Measurements from ENCODE around the gene SLC22A7. TPM values are rescaled to one million over a fixed set of nuclear protein-coding genes. Genes with fewer than 3 reads are reported as not detected.

Gene SLC22A7
- total and polyA plus RNA-seq, 7 experiments from 2014 or later: not detected

GRCh38 chr6:43255408-43256054, 42.5 kb upstream of the SLC22A7 start:
- Mint-ChIP-seq H3K9me3 (no peaks in the 10 kb centered on the region), H3K4me1 (peaks cover 4 to 27% (median 11%) of the 10 kb centered on the region in 7 donors), H3K27ac (no peak overlapping the region), H3K4me3 (no peak overlapping the region), H3K36me3 (peaks cover 0 to 3% (median 0%) of the 10 kb centered on the region in 5 donors), H3K27me3 (peaks cover 14 to 43% (median 31%) of the 10 kb centered on the region in 5 donors)
- Histone ChIP-seq H3K27ac (ENCODE audit: low read depth, low read length) (no peak overlapping the region), H3K4me1 (ENCODE audit: control insufficient read depth in 2 of 2, insufficient read depth in 2 of 2, low read length in 2 of 2) (no peaks in the 10 kb centered on the region), H3K4me3 (ENCODE audit: low read length) (no peak overlapping the region), H3K27me3 (ENCODE audit: control insufficient read depth in 2 of 2, insufficient read depth in 2 of 2, low read length in 2 of 2) (no peaks in the 10 kb centered on the region), H3K36me3 (ENCODE audit: control insufficient read depth in 2 of 3, insufficient read depth in 3 of 3, low read length in 3 of 3) (no peaks in the 10 kb centered on the region), H3K9me3 (ENCODE audit: control insufficient read depth in 2 of 3, low read length in 3 of 3) (no peaks in the 10 kb centered on the region)
- no peak for DNase-seq
- intact Hi-C loops (cut with micrococcal nuclease): no loop called here
- ChIA-PET POLR2A (no interaction called here), CTCF (no interaction called here)
- no peak for ATAC-seq

GRCh38 chr6:43256670-43257366, 41.2 kb upstream of the SLC22A7 start:
- peak overlapping the region in 2 of 9 donors; percentile 64 to 65 for H3K27ac Mint-ChIP-seq
- no peak overlapping the region for H3K27ac ChIP-seq (ENCODE audit: low read depth, low read length)
- no peaks in the 10 kb centered on the region for H3K9me3 Mint-ChIP-seq
- CTCF ChIA-PET: no interaction called here
- ATAC-seq (no peak), DNase-seq (no peak)
- H3K27me3 ChIP-seq (ENCODE audit: control insufficient read depth in 2 of 2, insufficient read depth in 2 of 2, low read length in 2 of 2): no peaks in the 10 kb centered on the region
- no peaks in the 10 kb centered on the region for H3K4me1 ChIP-seq (ENCODE audit: control insufficient read depth in 2 of 2, insufficient read depth in 2 of 2, low read length in 2 of 2)
- peaks cover 6 to 32% (median 20%) of the 10 kb centered on the region in 5 donors for H3K27me3 Mint-ChIP-seq
- no peaks in the 10 kb centered on the region for H3K9me3 ChIP-seq (ENCODE audit: control insufficient read depth in 2 of 3, low read length in 3 of 3)
- no peaks in the 10 kb centered on the region for H3K36me3 ChIP-seq (ENCODE audit: control insufficient read depth in 2 of 3, insufficient read depth in 3 of 3, low read length in 3 of 3)
- POLR2A ChIA-PET: no interaction called here
- intact Hi-C loops (cut with micrococcal nuclease): no loop called here
- peaks cover 0 to 14% (median under 1%) of the 10 kb centered on the region in 7 donors for H3K4me1 Mint-ChIP-seq
- peaks cover 0 to 3% (median 0%) of the 10 kb centered on the region in 5 donors for H3K36me3 Mint-ChIP-seq
- H3K4me3 Mint-ChIP-seq: peak overlapping the region in 1 of 10 donors; percentile 57
- no peak overlapping the region for H3K4me3 ChIP-seq (ENCODE audit: low read length)

- Mint-ChIP-seq H3K4me1 (peaks cover 0 to 13% (median 0%) of the 10 kb centered on the region in 7 donors), H3K4me3 (peak overlapping the region in 1 of 10 donors; percentile 57), H3K36me3 (peaks cover 0 to 3% (median 0%) of the 10 kb centered on the region in 5 donors), H3K9me3 (no peaks in the 10 kb centered on the region), H3K27me3 (peaks cover 3 to 27% (median 16%) of the 10 kb centered on the region in 5 donors), H3K27ac (peak overlapping the region in 2 of 9 donors; percentile 64 to 70)
- intact Hi-C loops (cut with micrococcal nuclease): no loop called here
- no peak overlapping the region for H3K4me3 ChIP-seq (ENCODE audit: low read length)
- POLR2A ChIA-PET: no interaction called here
- ATAC-seq (no peak), DNase-seq (peak in 1 of 9 donors; percentile 53)
- CTCF ChIA-PET: no interaction called here
- H3K4me1 ChIP-seq (ENCODE audit: control insufficient read depth in 2 of 2, insufficient read depth in 2 of 2, low read length in 2 of 2): no peaks in the 10 kb centered on the region
- no peaks in the 10 kb centered on the region for H3K27me3 ChIP-seq (ENCODE audit: control insufficient read depth in 2 of 2, insufficient read depth in 2 of 2, low read length in 2 of 2)
- H3K27ac ChIP-seq (ENCODE audit: low read depth, low read length): no peak overlapping the region
- H3K36me3 ChIP-seq (ENCODE audit: control insufficient read depth in 2 of 3, insufficient read depth in 3 of 3, low read length in 3 of 3): no peaks in the 10 kb centered on the region
- H3K9me3 ChIP-seq (ENCODE audit: control insufficient read depth in 2 of 3, low read length in 3 of 3): no peaks in the 10 kb centered on the region
These were observed 40.5 kb upstream of the SLC22A7 start for GRCh38 chr6:43257367-43258145.

GRCh38 chr6:43258180-43258579, 39.9 kb upstream of the SLC22A7 start:
- intact Hi-C loops (cut with micrococcal nuclease): no loop called here
- Mint-ChIP-seq H3K9me3 (no peaks in the 10 kb centered on the region), H3K27ac (no peak overlapping the region), H3K27me3 (peaks cover 0 to 21% (median 9%) of the 10 kb centered on the region in 5 donors), H3K4me1 (peaks cover 0 to 12% (median 0%) of the 10 kb centered on the region in 7 donors), H3K4me3 (no peak overlapping the region), H3K36me3 (no peaks in the 10 kb centered on the region)
- no peaks in the 10 kb centered on the region for H3K9me3 ChIP-seq (ENCODE audit: control insufficient read depth in 2 of 3, low read length in 3 of 3)
- no peaks in the 10 kb centered on the region for H3K36me3 ChIP-seq (ENCODE audit: control insufficient read depth in 2 of 3, insufficient read depth in 3 of 3, low read length in 3 of 3)
- H3K4me3 ChIP-seq (ENCODE audit: low read length): no peak overlapping the region
- CTCF ChIA-PET: no interaction called here
- POLR2A ChIA-PET: no interaction called here
- no peak overlapping the region for H3K27ac ChIP-seq (ENCODE audit: low read depth, low read length)
- H3K4me1 ChIP-seq (ENCODE audit: control insufficient read depth in 2 of 2, insufficient read depth in 2 of 2, low read length in 2 of 2): no peaks in the 10 kb centered on the region
- DNase-seq (no peak), ATAC-seq (no peak)
- no peaks in the 10 kb centered on the region for H3K27me3 ChIP-seq (ENCODE audit: control insufficient read depth in 2 of 2, insufficient read depth in 2 of 2, low read length in 2 of 2)

- Histone ChIP-seq H3K27me3 (ENCODE audit: control insufficient read depth in 2 of 2, insufficient read depth in 2 of 2, low read length in 2 of 2) (no peaks in the 10 kb centered on the region), H3K27ac (ENCODE audit: low read depth, low read length) (no peak overlapping the region), H3K36me3 (ENCODE audit: control insufficient read depth in 2 of 3, insufficient read depth in 3 of 3, low read length in 3 of 3) (no peaks in the 10 kb centered on the region), H3K4me1 (ENCODE audit: control insufficient read depth in 2 of 2, insufficient read depth in 2 of 2, low read length in 2 of 2) (no peaks in the 10 kb centered on the region), H3K4me3 (ENCODE audit: low read length) (no peak overlapping the region), H3K9me3 (ENCODE audit: control insufficient read depth in 2 of 3, low read length in 3 of 3) (no peaks in the 10 kb centered on the region)
- ChIA-PET POLR2A (no interaction called here), CTCF (no interaction called here)
- Mint-ChIP-seq H3K27ac (no peak overlapping the region), H3K9me3 (no peaks in the 10 kb centered on the region), H3K27me3 (peaks cover 0 to 18% (median 8%) of the 10 kb centered on the region in 5 donors), H3K4me3 (no peak overlapping the region), H3K36me3 (no peaks in the 10 kb centered on the region), H3K4me1 (peaks cover 0 to 14% (median 0%) of the 10 kb centered on the region in 7 donors)
- DNase-seq (no peak), ATAC-seq (no peak)
- intact Hi-C loops (cut with micrococcal nuclease): no loop called here
These were observed 39.0 kb upstream of the SLC22A7 start for GRCh38 chr6:43258807-43259686.

DNA sequence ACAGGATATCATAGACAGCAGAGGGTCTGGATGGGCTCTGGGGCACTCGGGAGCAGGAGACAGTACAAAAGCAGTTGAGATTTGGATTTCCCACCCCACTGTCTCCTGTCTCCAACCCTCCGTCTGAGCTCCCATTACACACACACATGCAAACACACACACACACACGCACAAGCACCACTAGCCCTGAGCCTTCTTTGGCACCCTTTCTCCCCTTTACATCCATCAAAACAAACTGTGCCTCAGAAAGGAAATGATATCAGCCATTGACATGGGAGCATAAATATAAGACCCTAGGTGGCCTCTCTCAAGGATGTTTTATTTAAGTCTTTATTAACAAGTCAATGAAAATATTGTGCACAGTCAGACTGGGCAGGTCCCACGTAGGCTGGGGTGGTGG, 37.3 kb upstream of the SLC22A7 start:
- H3K4me1 ChIP-seq (ENCODE audit: control insufficient read depth in 2 of 2, insufficient read depth in 2 of 2, low read length in 2 of 2): no peaks in the 10 kb centered on the region
- ATAC-seq (no peak), DNase-seq (no peak)
- no peaks in the 10 kb centered on the region for H3K36me3 ChIP-seq (ENCODE audit: control insufficient read depth in 2 of 3, insufficient read depth in 3 of 3, low read length in 3 of 3)
- Mint-ChIP-seq H3K4me3 (no peak overlapping the region), H3K27me3 (peaks cover 0 to 11% (median 2%) of the 10 kb centered on the region in 5 donors), H3K4me1 (peaks cover 0 to 17% (median 0%) of the 10 kb centered on the region in 7 donors), H3K27ac (peak overlapping the region in 1 of 9 donors; percentile 54), H3K9me3 (no peaks in the 10 kb centered on the region), H3K36me3 (no peaks in the 10 kb centered on the region)
- CTCF ChIA-PET: interaction anchor here (0.9 to 1.1 kb wide), 2 partner anchors 76 to 245 kb away, joined by 3 to 4 read pairs; no protein-coding TSS in a partner anchor
- POLR2A ChIA-PET: no interaction called here
- intact Hi-C loops (cut with micrococcal nuclease): loop anchor here (5.0 to 10.0 kb wide), 2 partner anchors 47 to 74 kb away; partner anchors contain the start of gene CRIP3 (in 1 of the 2)
- no peak overlapping the region for H3K4me3 ChIP-seq (ENCODE audit: low read length)
- no peaks in the 10 kb centered on the region for H3K9me3 ChIP-seq (ENCODE audit: control insufficient read depth in 2 of 3, low read length in 3 of 3)
- no peaks in the 10 kb centered on the region for H3K27me3 ChIP-seq (ENCODE audit: control insufficient read depth in 2 of 2, insufficient read depth in 2 of 2, low read length in 2 of 2)
- no peak overlapping the region for H3K27ac ChIP-seq (ENCODE audit: low read depth, low read length)
